Measurements from ENCODE around the gene CXXC1. TPM values are rescaled to one million over a fixed set of nuclear protein-coding genes. Genes with fewer than 3 reads are reported as not detected.

CXXC1 gene
- total RNA-seq, 1 donor from 2014 or later = 50.6 TPM

GRCh38 chr18:50287028-50287440, 458 bp downstream of the CXXC1 start:
- Histone ChIP-seq H3K79me2 (ENCODE audit: insufficient read depth, low read length) (peaks cover 25% of the 10 kb centered on the region), H2AFZ (ENCODE audit: low read depth, low read length) (peak overlapping the region; percentile 100), H4K20me1 (ENCODE audit: insufficient read depth, low read length) (no peaks in the 10 kb centered on the region), H3K4me2 (ENCODE audit: low read length) (peak overlapping the region; percentile 99), H3K4me1 (ENCODE audit: insufficient read depth, low read length) (peaks cover 16% of the 10 kb centered on the region), H3K27ac (ENCODE audit: low read depth, low read length) (peak overlapping the region; percentile 77), H3K9ac (ENCODE audit: low read length) (peak overlapping the region; percentile 89), H3K4me3 (ENCODE audit: insufficient read depth, low read depth, low read length) (peak overlapping the region; percentile 93), H3K36me3 (ENCODE audit: insufficient read depth, low read length) (peaks cover 4% of the 10 kb centered on the region), H3K27me3 (ENCODE audit: insufficient read depth, low read length) (no peaks in the 10 kb centered on the region), H3K9me3 (ENCODE audit: insufficient read depth, low read depth, low read length) (no peaks in the 10 kb centered on the region)
- H3K27me3 Mint-ChIP-seq (ENCODE audit: low read depth, unreplicated experiment) = no peaks in the 10 kb centered on the region
- DNase-seq (ENCODE audit: low read depth) (no peak), FAIRE-seq (no peak)
- peaks cover 17% of the 10 kb centered on the region for H3K36me3 Mint-ChIP-seq (ENCODE audit: low read depth, unreplicated experiment)
- H3K4me1 Mint-ChIP-seq (ENCODE audit: low read depth, unreplicated experiment) = peaks cover 5% of the 10 kb centered on the region
- no peak for TF ChIP-seq CTCF (IDR thresholded peaks at IDR 0.05; ENCODE audit: insufficient read depth, low read depth, low read length)
- no peak for TF ChIP-seq EZH2 (IDR thresholded peaks at IDR 0.05; ENCODE audit: insufficient read depth, low read length)
- H3K9me3 Mint-ChIP-seq (ENCODE audit: unreplicated experiment) = no peaks in the 10 kb centered on the region
- H3K4me3 Mint-ChIP-seq (ENCODE audit: unreplicated experiment) = peak overlapping the region; percentile 99
- H3K27ac Mint-ChIP-seq (ENCODE audit: unreplicated experiment) = peak overlapping the region; percentile 81

- Histone ChIP-seq H3K4me3 (ENCODE audit: insufficient read depth, low read depth, low read length) (peak overlapping the region; percentile 93), H3K27ac (ENCODE audit: low read depth, low read length) (no peak overlapping the region), H3K27me3 (ENCODE audit: insufficient read depth, low read length) (no peaks in the 10 kb centered on the region), H3K4me2 (ENCODE audit: low read length) (peak overlapping the region; percentile 99), H3K9me3 (ENCODE audit: insufficient read depth, low read depth, low read length) (no peaks in the 10 kb centered on the region), H3K36me3 (ENCODE audit: insufficient read depth, low read length) (peaks cover 4% of the 10 kb centered on the region), H3K9ac (ENCODE audit: low read length) (peak overlapping the region; percentile 89), H2AFZ (ENCODE audit: low read depth, low read length) (peak overlapping the region; percentile 100), H3K4me1 (ENCODE audit: insufficient read depth, low read length) (peaks cover 20% of the 10 kb centered on the region), H4K20me1 (ENCODE audit: insufficient read depth, low read length) (no peaks in the 10 kb centered on the region), H3K79me2 (ENCODE audit: insufficient read depth, low read length) (peaks cover 25% of the 10 kb centered on the region)
- H3K4me3 Mint-ChIP-seq (ENCODE audit: unreplicated experiment) = peak overlapping the region; percentile 99
- DNase-seq (ENCODE audit: low read depth) = peak; percentile 32
- H3K9me3 Mint-ChIP-seq (ENCODE audit: unreplicated experiment) = no peaks in the 10 kb centered on the region
- TF ChIP-seq EZH2 (IDR thresholded peaks at IDR 0.05; ENCODE audit: insufficient read depth, low read length) = no peak
- no peak for TF ChIP-seq CTCF (IDR thresholded peaks at IDR 0.05; ENCODE audit: insufficient read depth, low read depth, low read length)
- H3K27me3 Mint-ChIP-seq (ENCODE audit: low read depth, unreplicated experiment) = no peaks in the 10 kb centered on the region
- peaks cover 17% of the 10 kb centered on the region for H3K36me3 Mint-ChIP-seq (ENCODE audit: low read depth, unreplicated experiment)
- H3K4me1 Mint-ChIP-seq (ENCODE audit: low read depth, unreplicated experiment) = peaks cover 5% of the 10 kb centered on the region
- peak overlapping the region; percentile 81 for H3K27ac Mint-ChIP-seq (ENCODE audit: unreplicated experiment)
- FAIRE-seq = no peak
Observed at GRCh38 chr18:50286391-50287027, 983 bp downstream of the CXXC1 start.

All from astrocyte (in vitro differentiated cells and primary cell).